HCT116 (cell line): ENCODE results near the gene WDR89. TPM values are rescaled to one million over a fixed set of nuclear protein-coding genes. Genes with fewer than 3 reads are reported as not detected.

Experiments
- total RNA-seq: library from RNA; stranded (reverse); gene quantifications from one replicate; pipeline ENCODE4 v1.2.1, GENCODE V29; 2021; ENCODE audit not compliant: unreplicated experiment

WDR89 gene
- total RNA-seq, 1 experiment from 2014 or later: 22.8 TPM

Other genes with a start within 250 kb of the WDR89 start
- 45.0 TPM for gene PPP2R5E, start 98.5 kb downstream of the WDR89 start, total RNA-seq
- 17.7 TPM for gene SGPP1, start 86.2 kb upstream of the WDR89 start, total RNA-seq
- gene SYNE2, start 211.1 kb upstream of the WDR89 start, total RNA-seq: 28.8 TPM